HG03045 (cell line): ENCODE measurements around the gene ATP8A2.

Experiments
- ATAC-seq: cut with Tn5 transposase; IDR thresholded peaks from one replicate; pipeline ENCODE4 v1.9.1; 2021; ENCODE audit warnings: mild to moderate bottlenecking, moderate library complexity; ENCODE audit not compliant: unreplicated experiment

The ATP8A2 gene

GRCh38 chr13:25846222-25846984, 474.6 kb downstream of the ATP8A2 start:
- ATAC-seq = no peak

DNA sequence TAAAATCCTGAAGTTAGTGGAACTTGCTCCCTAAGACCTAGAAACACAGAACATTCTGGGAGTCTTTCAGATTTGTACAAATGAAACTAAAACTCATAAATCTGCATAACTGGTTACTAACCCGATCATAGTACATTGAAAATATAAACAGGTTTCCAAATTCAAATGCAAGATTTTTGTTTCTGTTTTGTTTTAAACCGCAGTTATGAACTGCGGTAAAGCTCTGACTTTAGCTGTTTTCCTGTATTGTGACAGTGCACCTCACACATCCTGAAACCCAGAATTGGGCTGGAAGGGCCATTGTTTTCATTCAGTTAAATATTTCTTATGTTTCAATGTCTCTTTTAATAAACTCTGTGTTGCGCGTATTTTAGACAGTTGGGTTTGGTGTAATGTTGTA, 475.4 kb downstream of the ATP8A2 start:
- ATAC-seq = no peak

- ATAC-seq = no peak
Observed at GRCh38 chr13:25847635-25848626, 476.2 kb downstream of the ATP8A2 start.

- ATAC-seq = no peak
Observed at GRCh38 chr13:25848812-25849745, 477.3 kb downstream of the ATP8A2 start.

- ATAC-seq = no peak
Observed at GRCh38 chr13:25857830-25858229, 486.1 kb downstream of the ATP8A2 start.

DNA sequence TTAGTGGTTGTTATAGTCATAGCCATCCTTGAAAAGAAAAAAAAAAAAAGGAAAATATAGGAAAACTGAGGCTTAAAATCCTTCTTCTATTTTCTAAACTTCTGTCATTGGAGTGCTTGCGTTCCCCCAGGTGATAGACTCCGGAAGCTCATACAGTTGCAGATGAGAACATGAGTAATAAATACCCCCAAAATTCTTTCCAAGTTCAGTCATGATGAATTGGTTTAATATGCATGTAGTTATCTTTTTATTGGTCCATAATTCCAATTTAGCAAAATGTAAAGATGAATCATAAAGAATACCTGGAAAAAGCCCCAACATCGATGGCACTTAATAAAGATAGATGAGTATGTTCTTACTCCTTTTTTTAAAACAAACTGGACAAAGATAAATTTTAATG, 487.8 kb downstream of the ATP8A2 start:
- ATAC-seq = no peak

GRCh38 chr13:25860265-25860664, 488.5 kb downstream of the ATP8A2 start:
- ATAC-seq = no peak

DNA sequence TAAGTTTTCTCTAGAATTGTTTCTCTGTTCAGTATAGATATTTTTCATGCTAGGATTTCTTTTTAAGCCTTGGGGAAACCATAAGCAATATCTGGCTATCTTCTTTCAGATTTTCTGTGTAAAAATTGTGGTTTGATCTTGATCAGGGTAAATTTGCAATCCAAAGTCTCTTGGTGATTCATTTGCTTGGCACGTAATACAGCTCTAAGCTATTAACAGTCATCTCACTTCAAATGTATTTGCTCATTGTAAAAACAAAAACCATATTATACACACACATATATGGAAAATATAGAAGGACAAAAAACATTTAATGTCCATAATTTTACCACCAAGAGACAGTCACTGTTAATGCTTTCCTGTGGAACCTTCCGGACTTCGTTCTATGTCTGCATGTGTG, 489.1 kb downstream of the ATP8A2 start:
- ATAC-seq = no peak

DNA sequence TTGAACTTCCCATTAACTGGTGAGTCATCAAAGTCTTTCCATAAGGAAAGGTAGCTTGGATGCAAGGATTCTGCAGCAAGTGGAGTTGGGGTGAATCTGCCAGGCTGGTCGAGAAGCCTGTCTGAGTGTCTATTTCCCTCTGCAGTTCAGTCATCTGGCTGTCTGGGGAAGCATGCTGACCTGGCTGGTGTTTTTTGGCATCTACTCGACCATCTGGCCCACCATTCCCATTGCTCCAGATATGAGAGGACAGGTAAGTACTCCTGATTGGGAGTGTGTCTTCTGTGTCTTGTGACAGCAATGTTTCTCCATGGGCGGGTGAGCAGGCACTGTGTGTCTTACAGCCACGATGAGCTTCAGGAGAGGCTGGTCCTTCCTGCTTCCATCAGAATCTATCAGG, 490.4 kb downstream of the ATP8A2 start:
- ATAC-seq = no peak

- no peak for ATAC-seq
Observed at GRCh38 chr13:25864116-25864515, 492.3 kb downstream of the ATP8A2 start.

DNA sequence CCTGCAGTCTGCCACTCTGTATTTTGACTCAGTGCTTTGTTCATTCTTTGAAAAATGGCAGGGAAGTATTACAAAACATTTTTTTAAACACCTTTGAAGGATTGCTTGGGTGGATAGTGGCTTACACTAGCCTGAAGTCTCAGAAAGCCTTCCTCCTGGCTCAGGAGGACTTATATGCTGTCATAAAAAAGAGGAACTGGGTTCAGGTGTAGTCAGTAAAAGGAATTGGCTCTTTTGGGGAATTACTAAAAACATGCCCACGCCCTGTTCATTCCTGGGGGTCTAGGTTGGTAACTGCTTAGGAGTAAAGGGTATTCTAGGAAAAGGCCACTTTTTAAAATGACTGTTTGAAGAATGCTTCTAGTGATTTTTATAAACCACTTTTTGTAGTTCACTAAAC, 493.2 kb downstream of the ATP8A2 start:
- ATAC-seq = no peak

- ATAC-seq = no peak
Observed at GRCh38 chr13:25865391-25865790, 493.6 kb downstream of the ATP8A2 start.

DNA sequence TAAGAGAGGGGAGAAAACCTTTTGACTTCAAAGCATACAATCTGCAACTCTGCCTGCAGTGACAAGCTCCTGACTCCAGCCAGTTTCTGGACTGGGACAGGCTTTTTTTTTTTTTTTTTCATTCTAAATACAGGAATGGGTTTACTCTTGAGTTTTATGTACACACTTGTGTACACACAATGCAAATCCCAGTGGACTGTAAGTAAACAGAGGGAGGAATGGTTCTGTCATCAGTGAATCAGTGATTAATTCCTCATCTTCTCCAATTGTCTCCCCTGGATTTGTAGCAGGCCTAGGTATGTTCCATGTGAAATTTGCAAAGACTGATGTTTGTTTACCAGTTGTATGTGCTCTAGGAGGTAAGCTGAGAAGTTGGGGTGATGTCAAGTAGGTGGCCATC, 495.3 kb downstream of the ATP8A2 start:
- no peak for ATAC-seq

DNA sequence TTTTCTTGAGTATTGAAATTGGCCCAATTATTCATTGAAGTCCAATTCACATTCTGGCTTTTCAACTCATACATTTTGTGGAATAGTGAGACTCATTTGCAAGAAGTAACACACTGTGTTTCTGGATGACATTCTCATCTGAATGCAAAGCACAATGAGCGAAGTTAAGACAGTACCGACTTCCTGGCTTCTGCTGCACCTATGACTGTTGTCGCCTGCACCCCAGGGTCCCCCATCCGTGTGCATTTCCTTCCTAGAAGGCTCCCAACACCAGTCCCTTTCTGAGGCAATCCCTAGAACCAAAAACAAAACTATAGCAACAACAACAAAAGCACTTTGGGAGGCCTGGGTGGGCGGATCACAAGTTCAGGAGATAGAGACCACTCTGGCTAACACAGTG, 496.7 kb downstream of the ATP8A2 start:
- no peak for ATAC-seq

DNA sequence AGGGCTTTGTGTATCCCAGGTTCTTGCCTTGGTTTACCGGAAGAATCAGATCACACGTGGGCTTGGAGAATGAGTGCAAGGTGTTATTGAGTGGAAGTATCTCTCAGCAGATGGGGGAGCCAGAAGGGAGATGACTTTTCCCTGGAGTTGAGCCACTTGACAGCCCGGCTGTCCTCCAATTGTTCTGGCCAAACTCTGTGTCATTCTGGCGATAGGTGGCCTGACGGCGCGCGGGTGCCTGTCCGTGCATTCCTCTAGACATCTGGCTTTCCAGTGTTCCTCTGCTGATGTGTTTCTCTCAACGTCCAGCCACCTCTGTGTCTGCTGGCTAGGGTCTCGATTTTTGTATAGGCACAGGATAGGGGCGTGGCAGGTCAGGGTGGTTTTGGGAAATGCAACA, 498.2 kb downstream of the ATP8A2 start:
- no peak for ATAC-seq

GRCh38 chr13:25871389-25872125, 499.8 kb downstream of the ATP8A2 start:
- ATAC-seq = no peak

DNA sequence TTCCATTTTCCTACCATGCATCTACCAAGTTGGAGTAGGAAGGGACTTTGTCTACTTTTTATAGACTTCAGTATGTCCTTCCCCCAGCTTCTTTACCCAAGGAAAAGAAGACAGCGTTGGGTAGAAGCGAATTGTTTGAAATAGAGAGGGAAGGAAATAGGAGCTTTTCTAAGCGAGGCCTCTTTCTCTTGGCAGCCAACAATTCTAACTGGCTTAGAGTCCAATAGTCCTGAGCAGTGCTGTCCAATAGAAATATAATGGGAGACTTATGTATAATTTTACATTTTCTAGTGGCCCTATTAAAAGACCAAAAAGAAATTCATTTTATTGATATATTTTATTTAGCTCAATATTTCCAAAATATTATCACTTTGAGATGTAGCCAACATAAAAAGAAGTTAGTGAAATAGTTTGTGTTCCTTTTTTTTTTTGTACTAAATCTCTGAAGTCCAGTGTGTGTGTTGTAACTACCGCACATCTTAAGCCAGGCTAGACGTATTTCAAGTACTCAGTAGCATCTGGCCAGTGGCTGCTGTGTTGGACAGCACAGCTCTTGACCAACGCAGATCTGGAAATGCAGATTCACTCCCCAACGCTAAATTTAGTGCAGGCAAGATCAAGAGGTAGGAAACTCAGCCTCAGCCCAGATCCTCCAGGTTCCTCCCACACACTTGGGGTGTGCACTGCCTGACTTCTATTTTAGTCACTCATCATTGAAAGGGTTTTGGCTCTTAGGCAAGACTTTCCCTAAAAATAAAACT, 500.9 kb downstream of the ATP8A2 start:
- no peak for ATAC-seq

DNA sequence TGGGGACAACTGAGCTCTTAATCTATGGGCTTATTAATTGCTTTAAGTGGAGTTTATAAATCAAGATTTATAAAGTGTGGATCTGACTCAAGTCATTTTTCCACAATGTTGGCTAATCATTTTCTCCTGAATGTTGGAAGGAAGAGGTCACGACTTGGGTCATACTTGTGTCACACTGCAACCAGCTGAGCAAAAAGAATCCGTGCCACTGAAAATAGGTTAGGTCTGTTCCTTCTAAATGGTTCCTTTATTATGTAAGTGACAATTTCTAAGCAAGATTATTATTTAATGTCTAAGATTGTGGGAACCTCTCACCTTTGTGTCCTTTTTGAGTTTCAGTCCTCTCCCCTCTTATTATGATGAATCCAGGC, 501.5 kb downstream of the ATP8A2 start:
- ATAC-seq = no peak

DNA sequence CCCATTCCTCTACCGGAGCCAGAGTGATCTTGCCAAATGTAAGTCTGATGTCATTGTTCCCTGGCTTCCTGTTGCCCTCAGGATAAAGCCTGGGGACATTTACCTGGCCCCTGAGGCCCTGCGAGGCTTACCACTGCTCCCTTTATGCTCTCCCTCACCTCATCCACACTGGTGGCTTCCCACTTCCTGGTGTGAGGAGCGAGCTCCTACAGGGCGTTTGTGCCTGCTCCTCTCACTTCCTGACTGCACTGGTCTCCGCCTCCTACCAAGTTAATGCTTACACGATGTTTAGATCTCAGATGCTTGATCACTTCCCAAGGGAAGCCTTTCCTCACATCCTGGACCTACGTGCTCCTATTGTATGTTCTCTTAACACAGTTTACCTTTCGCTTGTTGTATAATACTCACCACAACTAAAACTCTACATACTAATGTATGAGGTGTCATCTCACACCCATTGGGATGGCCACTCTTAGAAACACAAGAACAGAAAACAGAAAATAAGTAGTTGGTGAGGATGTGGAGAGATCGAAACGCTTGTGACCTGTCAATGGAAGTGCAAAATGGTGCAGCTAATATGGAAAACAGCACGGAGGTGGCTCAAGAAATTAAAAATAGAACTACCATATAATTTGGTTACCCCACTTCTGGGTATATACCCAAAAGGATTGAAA, 502.4 kb downstream of the ATP8A2 start:
- ATAC-seq = no peak
